NOMO-1 treated with dmso at 0.1 percent for 144 hours (cell line): ENCODE measurements around the gene FRMD7.

Experiments used
- DNase-seq: peaks from one replicate; lab custom pipeline; 2025; ENCODE audit not compliant: unreplicated experiment; lab: John Stamatoyannopoulos, UW

The FRMD7 gene

GRCh38 chrX:132040066-132040465 is 87.8 kb downstream of the FRMD7 start:
- no peak for DNase-seq

- no peak for DNase-seq
Observed at GRCh38 chrX:132037479-132037993, 90.3 kb downstream of the FRMD7 start.

DNA sequence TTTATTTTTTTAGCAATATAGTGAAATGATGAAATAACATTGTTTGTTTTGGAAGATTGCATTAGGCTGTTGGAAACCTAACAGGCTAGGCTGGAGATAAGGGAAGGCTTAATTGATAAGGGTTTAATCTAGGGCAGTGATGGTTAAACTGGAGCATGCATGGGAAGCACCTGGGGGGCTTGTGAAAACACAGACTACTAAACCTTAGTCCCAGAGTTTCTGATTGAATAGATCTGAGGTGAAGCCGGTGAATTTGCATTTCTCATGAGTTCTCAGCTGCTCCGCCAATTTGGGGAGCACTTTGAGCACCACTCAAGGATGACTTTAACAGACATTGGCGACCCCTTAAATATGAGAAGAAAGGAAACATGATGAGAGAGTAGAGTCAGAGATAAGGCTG is 93.2 kb downstream of the FRMD7 start:
- no peak for DNase-seq

- no peak for DNase-seq
Observed at GRCh38 chrX:132033166-132033565, 94.7 kb downstream of the FRMD7 start.

GRCh38 chrX:132031867-132032266 is 96.0 kb downstream of the FRMD7 start:
- no peak for DNase-seq

- no peak for DNase-seq
Observed at GRCh38 chrX:132030264-132030663, 97.6 kb downstream of the FRMD7 start.
